Suprapubic skin (tissue), 4 donors: ENCODE results near the gene NTN3.

Experiments
- EP300 ChIP-seq: sonication (generic); formaldehyde crosslinking; IDR thresholded peaks from one replicate; pipeline ENCODE4 v1.6.1; 2017; ENCODE audit warnings: antibody characterized with exemption
- POLR2A ChIP-seq, 2 donors: fragments of 450-650 bp; IDR thresholded peaks; one replicate each; pipeline ENCODE4 v1.6.1; 2017; ENCODE audit warnings: antibody characterized with exemption in 2 of 2, mild to moderate bottlenecking in 2 of 2, moderate library complexity in 2 of 2
- POLR2AphosphoS5 ChIP-seq, 3 donors: sonication (generic); formaldehyde crosslinking; IDR thresholded peaks; one replicate each; pipeline ENCODE4 v1.6.1; 2017; ENCODE audit warnings: antibody characterized with exemption in 3 of 3
- TF ChIP-seq, protein P1 (sequence below), 2 donors: fragments of 200-600 bp in 1 of 2; fragments of 450-650 bp in 1 of 2; sonication (generic) in 1 of 2; IDR thresholded peaks; one replicate each; pipeline ENCODE4 v1.5.1; 2016 to 2019; ENCODE audit warnings: antibody characterized with exemption in 2 of 2, mild to moderate bottlenecking in 1 of 2, moderate library complexity in 1 of 2

DNA sequence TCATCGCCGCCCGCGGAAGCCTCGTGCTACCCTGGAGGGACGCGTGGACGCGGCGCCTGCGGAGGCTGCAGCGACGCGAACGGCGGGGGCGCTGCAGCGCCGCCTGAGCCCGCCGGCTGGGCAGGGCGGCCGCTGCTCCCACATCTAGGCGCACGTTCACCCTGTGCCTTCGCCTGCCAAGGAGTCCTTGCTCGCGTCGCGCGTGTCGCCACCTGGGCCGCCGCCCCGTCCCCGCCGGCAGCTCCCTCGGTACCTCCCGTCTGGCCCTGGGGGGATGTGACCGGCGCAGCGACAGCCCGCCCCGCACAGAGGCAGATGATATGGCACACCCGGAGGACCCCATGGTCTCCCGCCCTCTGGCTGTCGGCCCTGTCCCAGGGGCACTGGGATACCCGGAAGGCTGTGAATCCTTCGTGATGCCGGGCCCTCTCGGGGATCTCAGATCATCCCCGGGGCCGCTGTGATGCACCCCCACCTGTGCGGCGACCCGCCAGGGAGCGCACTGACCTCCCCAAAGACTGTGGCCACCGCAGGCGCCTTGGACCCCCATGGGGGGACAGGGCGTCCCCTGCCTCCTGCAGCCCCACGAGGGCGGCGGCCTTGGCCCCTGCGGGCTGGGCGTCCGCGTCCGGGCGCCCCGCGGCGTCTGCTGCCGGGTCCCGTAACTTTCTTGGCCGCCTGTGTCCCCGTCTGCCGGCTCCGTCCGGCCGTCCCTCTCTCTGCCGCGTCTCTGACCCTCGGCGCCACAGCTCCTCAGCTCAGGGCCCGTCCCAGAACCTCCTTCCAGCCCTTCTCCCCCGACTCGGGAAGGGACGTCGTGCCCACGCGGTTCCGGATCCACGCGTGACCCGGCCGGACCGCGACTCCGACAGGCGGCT is 3.1 kb downstream of the NTN3 start:
- TF ChIP-seq, protein P1, sequence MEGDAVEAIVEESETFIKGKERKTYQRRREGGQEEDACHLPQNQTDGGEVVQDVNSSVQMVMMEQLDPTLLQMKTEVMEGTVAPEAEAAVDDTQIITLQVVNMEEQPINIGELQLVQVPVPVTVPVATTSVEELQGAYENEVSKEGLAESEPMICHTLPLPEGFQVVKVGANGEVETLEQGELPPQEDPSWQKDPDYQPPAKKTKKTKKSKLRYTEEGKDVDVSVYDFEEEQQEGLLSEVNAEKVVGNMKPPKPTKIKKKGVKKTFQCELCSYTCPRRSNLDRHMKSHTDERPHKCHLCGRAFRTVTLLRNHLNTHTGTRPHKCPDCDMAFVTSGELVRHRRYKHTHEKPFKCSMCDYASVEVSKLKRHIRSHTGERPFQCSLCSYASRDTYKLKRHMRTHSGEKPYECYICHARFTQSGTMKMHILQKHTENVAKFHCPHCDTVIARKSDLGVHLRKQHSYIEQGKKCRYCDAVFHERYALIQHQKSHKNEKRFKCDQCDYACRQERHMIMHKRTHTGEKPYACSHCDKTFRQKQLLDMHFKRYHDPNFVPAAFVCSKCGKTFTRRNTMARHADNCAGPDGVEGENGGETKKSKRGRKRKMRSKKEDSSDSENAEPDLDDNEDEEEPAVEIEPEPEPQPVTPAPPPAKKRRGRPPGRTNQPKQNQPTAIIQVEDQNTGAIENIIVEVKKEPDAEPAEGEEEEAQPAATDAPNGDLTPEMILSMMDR (IDR thresholded peaks at IDR 0.05), result peak in 1 of 2 donors; percentile 41
- TF ChIP-seq POLR2A (IDR thresholded peaks at IDR 0.05), result no peak
- TF ChIP-seq POLR2AphosphoS5 (IDR thresholded peaks at IDR 0.05), result no peak
- no peak for TF ChIP-seq EP300
